Mammary epithelial cell (primary cell): ENCODE data around the gene MDFIC.
"Not testable (repeated sequence)": the region's sequence is repeated elsewhere in the genome, so short reads cannot be mapped to it uniquely, and the experiment has no call there.

ENCODE experiments used
- EZH2 ChIP-seq: IDR thresholded peaks from 2 replicates; pipeline ENCODE4 v1.6.1; 2012; ENCODE audit warnings: low read length, inconsistent platforms, borderline replicate concordance
- TF ChIP-seq, protein P1 (sequence below), 2 donors: IDR thresholded peaks in 1 of 2; conservative IDR thresholded peaks in 1 of 2; 2 replicates each; pipeline ENCODE4 v1.5.1; 2011 to 2012; ENCODE audit warnings: inconsistent platforms in 2 of 2, low read length in 2 of 2, mild to moderate bottlenecking in 2 of 2, control low read depth in 1 of 2, low read depth in 1 of 2; ENCODE audit not compliant: insufficient read depth in 1 of 2; ENCODE audit errors: extremely low read depth in 1 of 2

GRCh38 chr7:114889116-114889515, 32.8 kb upstream of the MDFIC start:
- TF ChIP-seq, protein P1, sequence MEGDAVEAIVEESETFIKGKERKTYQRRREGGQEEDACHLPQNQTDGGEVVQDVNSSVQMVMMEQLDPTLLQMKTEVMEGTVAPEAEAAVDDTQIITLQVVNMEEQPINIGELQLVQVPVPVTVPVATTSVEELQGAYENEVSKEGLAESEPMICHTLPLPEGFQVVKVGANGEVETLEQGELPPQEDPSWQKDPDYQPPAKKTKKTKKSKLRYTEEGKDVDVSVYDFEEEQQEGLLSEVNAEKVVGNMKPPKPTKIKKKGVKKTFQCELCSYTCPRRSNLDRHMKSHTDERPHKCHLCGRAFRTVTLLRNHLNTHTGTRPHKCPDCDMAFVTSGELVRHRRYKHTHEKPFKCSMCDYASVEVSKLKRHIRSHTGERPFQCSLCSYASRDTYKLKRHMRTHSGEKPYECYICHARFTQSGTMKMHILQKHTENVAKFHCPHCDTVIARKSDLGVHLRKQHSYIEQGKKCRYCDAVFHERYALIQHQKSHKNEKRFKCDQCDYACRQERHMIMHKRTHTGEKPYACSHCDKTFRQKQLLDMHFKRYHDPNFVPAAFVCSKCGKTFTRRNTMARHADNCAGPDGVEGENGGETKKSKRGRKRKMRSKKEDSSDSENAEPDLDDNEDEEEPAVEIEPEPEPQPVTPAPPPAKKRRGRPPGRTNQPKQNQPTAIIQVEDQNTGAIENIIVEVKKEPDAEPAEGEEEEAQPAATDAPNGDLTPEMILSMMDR (conservative IDR thresholded peaks at IDR 0.05 in 1 of 2, IDR thresholded peaks at IDR 0.05 in 1 of 2; ENCODE audit: extremely low read depth in 1 of 2, insufficient read depth in 1 of 2, low read depth in 1 of 2, low read length in 2 of 2), result not testable (repeated sequence)
- TF ChIP-seq EZH2, result not testable (repeated sequence)
